Testis (tissue), 3 donors: ENCODE measurements around the gene PEAK3. TPM values are rescaled to one million over a fixed set of nuclear protein-coding genes. Genes with fewer than 3 reads are reported as not detected.
A peak's percentile ranks its signal among the peaks of the same experiment; 100 is the strongest.
"Not testable (repeated sequence)": the region's sequence is repeated elsewhere in the genome, so short reads cannot be mapped to it uniquely, and the experiment has no call there.

ENCODE experiments used
- DNase-seq: peaks from one replicate; pipeline ENCODE4 v3.0.0-alpha.2; 2019
- H3K27ac ChIP-seq, 2 donors: fragments of 200-600 bp; sonication (generic); one replicate each; pipeline ENCODE4 v1.5.1; 2019
- H3K27me3 ChIP-seq: fragments of 200-600 bp; sonication (generic); one replicate; pipeline ENCODE4 v1.5.1; 2019
- H3K36me3 ChIP-seq: fragments of 200-600 bp; sonication (generic); one replicate; pipeline ENCODE4 v1.5.1; 2017; ENCODE audit warnings: low read depth; ENCODE audit errors: missing control alignments
- H3K4me1 ChIP-seq: fragments of 200-600 bp; sonication (generic); one replicate; pipeline ENCODE4 v1.5.1; 2019
- H3K4me3 ChIP-seq, 2 donors: fragments of 200-600 bp; sonication (generic); one replicate each; pipeline ENCODE4 v1.5.1; 2017 to 2019
- H3K9me3 ChIP-seq: fragments of 200-600 bp; sonication (generic); one replicate; pipeline ENCODE4 v1.5.1; 2017
- CTCF ChIP-seq, 3 experiments: fragments of 450-650 bp in 2 of 3; fragments of 200-600 bp in 1 of 3; sonication (generic) in 1 of 3; IDR thresholded peaks; one replicate each; pipeline ENCODE4 v1.5.1; 2016 to 2019; ENCODE audit warnings: antibody characterized with exemption in 3 of 3, mild to moderate bottlenecking in 2 of 3, moderate library complexity in 1 of 3
- POLR2A ChIP-seq: fragments of 450-650 bp; IDR thresholded peaks from one replicate; pipeline ENCODE4 v1.6.1; 2017; ENCODE audit warnings: antibody characterized with exemption, mild to moderate bottlenecking, moderate library complexity
- WGBS, 2 donors: methylation state at CpG; one replicate each; pipeline ENCODE4 v1.1.5; 2018; 5-methylcytosine and 5-hydroxymethylcytosine counted together
- intact Hi-C: fragments of 100-400 bp; cut with DNase I; formaldehyde crosslinking; loops from one replicate; pipeline ENCODE4 v1.15.1; 2023; ENCODE audit warnings: low total_unique reads
- polyA plus RNA-seq: library from polyadenylated mRNA; stranded (reverse); fragments of 350-450 nt; fragmentation: Illumina TruSeq; extraction: RNeasy Lipid Tissue Mini Kit (QIAGEN cat#74804); gene quantifications from one replicate; pipeline ENCODE4 v1.2.3, GENCODE V29; 2014; ENCODE audit warnings: low read depth, low replicate concordance; ENCODE audit not compliant: insufficient read depth
- total RNA-seq, 2 donors: library from RNA; depleted of rRNA; stranded (reverse); fragments of >200 nt; gene quantifications; one replicate each; pipeline ENCODE4 v1.2.3, GENCODE V29; 2016

Gene PEAK3
- total and polyA plus RNA-seq, 3 donors from 2014 or later = 0.16 to 0.55 (median 0.37) TPM

- Histone ChIP-seq H3K27ac (no peak overlapping the region), H3K9me3 (no peaks in the 10 kb centered on the region), H3K4me3 (no peak overlapping the region), H3K27me3 (no peaks in the 10 kb centered on the region), H3K4me1 (peaks cover 6% of the 10 kb centered on the region), H3K36me3 (no peaks in the 10 kb centered on the region)
- TF ChIP-seq POLR2A (no peak), CTCF (IDR thresholded peaks at IDR 0.05) (no peak)
- intact Hi-C loops = no loop called here
- 70 to 92% methylated on average over 5 to 13 of the region's 13 CpGs for WGBS, 2 donors
- no peak for DNase-seq
These were observed 5.8 kb upstream of the PEAK3 start for GRCh38 chr19:2287585-2288337.

GRCh38 chr19:2286402-2287140, 4.6 kb upstream of the PEAK3 start:
- TF ChIP-seq POLR2A = no peak
- TF ChIP-seq CTCF (IDR thresholded peaks at IDR 0.05) = no peak
- no peak for DNase-seq
- Histone ChIP-seq H3K4me3 (no peak overlapping the region), H3K36me3 (no peaks in the 10 kb centered on the region), H3K4me1 (peaks cover 18% of the 10 kb centered on the region), H3K9me3 (no peaks in the 10 kb centered on the region), H3K27me3 (no peaks in the 10 kb centered on the region), H3K27ac (no peak overlapping the region)
- intact Hi-C loops = no loop called here
- WGBS, 2 donors = 90 to 91% methylated on average over 20 of the region's 20 CpGs

GRCh38 chr19:2283835-2284507, 2.0 kb upstream of the PEAK3 start:
- DNase-seq = no peak
- H3K27ac ChIP-seq = no peak overlapping the region
- intact Hi-C loops = no loop called here
- H3K27me3 ChIP-seq = no peaks in the 10 kb centered on the region
- H3K4me3 ChIP-seq = no peak overlapping the region
- TF ChIP-seq CTCF (IDR thresholded peaks at IDR 0.05) (no peak), POLR2A (no peak)
- H3K4me1 ChIP-seq = peaks cover 13% of the 10 kb centered on the region
- no peaks in the 10 kb centered on the region for H3K9me3 ChIP-seq
- 94% methylated on average over 8 of the region's 8 CpGs for WGBS, 2 donors
- no peaks in the 10 kb centered on the region for H3K36me3 ChIP-seq

GRCh38 chr19:2282862-2283237, 875 bp upstream of the PEAK3 start:
- no peak overlapping the region for H3K4me3 ChIP-seq
- H3K4me1 ChIP-seq = peaks cover 13% of the 10 kb centered on the region
- no peaks in the 10 kb centered on the region for H3K9me3 ChIP-seq
- DNase-seq = no peak
- 76 to 85% methylated on average over 7 to 11 of the region's 11 CpGs for WGBS, 2 donors
- no peak overlapping the region for H3K27ac ChIP-seq
- H3K27me3 ChIP-seq = no peaks in the 10 kb centered on the region
- intact Hi-C loops = no loop called here
- TF ChIP-seq CTCF (IDR thresholded peaks at IDR 0.05) = no peak
- no peaks in the 10 kb centered on the region for H3K36me3 ChIP-seq

GRCh38 chr19:2281265-2282061, 512 bp downstream of the PEAK3 start:
- WGBS, 2 donors = 39 to 42% methylated on average over 10 to 12 of the region's 16 CpGs
- peak overlapping the region; percentile 9 to 45 for H3K27ac ChIP-seq
- H3K36me3 ChIP-seq, intact Hi-C loops, DNase-seq, H3K9me3 ChIP-seq, H3K27me3 ChIP-seq: not testable (repeated sequence)
- peak overlapping the region in 1 of 2 donors; percentile 15 for H3K4me3 ChIP-seq
- H3K4me1 ChIP-seq = peaks cover 22% of the 10 kb centered on the region
